Skeletal muscle satellite cell (primary cell): Measurements from ENCODE around the gene ATP2A1.
"Not testable (repeated sequence)": the region's sequence is repeated elsewhere in the genome, so short reads cannot be mapped to it uniquely, and the experiment has no call there.

Experiments used
- H3K27me3 ChIP-seq: 2 replicates; pipeline ENCODE4 v1.7.0; 2013; ENCODE audit warnings: low read length; ENCODE audit not compliant: control insufficient read depth, insufficient read depth
- H3K36me3 ChIP-seq: 2 replicates; pipeline ENCODE4 v1.7.0; 2013; ENCODE audit warnings: mild to moderate bottlenecking, control low read depth, low read length; ENCODE audit not compliant: insufficient read depth
- H3K4me1 ChIP-seq: 2 replicates; pipeline ENCODE4 v1.7.0; 2013; ENCODE audit warnings: low read length; ENCODE audit not compliant: control insufficient read depth, insufficient read depth
- H3K4me2 ChIP-seq: 2 replicates; pipeline ENCODE4 v1.7.0; 2013; ENCODE audit warnings: mild to moderate bottlenecking, low read length
- H3K4me3 ChIP-seq: 2 replicates; pipeline ENCODE4 v1.7.0; 2013; ENCODE audit warnings: low read length
- H3K9ac ChIP-seq: 2 replicates; pipeline ENCODE4 v1.7.0; 2013; ENCODE audit warnings: mild to moderate bottlenecking, low read depth, low read length, moderate library complexity
- H3K9me3 ChIP-seq: replicated peaks from 2 replicates; pipeline ENCODE4 v1.7.0; 2013; ENCODE audit warnings: mild to moderate bottlenecking, control low read depth, low read length

Gene ATP2A1

DNA sequence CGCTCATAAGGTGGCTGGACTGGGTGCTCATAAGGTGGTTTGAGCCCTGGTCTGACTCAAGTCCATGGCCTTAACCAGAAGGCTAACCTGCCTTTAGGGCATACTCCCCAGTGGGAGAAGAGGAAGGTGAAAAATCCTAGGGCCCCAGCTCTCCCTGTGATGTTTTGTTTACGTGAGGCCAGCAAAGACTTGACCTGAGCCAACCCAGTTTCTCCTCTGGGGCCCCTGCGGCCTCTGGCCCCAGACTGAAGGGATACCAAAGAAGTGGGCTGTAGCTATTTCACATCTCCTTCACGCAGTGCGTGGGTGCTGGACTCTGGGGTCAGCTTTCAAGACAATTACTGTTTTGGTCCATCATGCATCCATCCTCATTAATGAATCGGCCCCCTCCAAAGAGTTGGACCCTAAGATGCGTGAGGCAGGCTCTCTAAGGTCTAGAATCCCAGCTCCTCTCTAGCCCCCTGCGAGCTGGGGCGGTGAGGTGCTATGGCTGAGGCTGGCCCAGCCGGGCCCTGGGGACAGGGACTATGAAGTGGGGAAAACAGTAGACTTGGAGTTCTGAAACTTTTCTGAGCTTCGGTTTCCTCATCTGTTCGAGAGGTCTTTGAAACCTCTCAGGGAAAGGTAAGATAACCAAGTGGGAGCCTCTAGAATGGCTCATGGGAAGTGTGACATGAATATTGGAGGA is 13.1 kb upstream of the ATP2A1 start:
- Histone ChIP-seq H3K4me2 (peak overlapping the region; percentile 99), H3K9ac (peak overlapping the region; percentile 100), H3K4me3 (peak overlapping the region; percentile 100), H3K4me1 (peaks cover 15% of the 10 kb centered on the region), H3K36me3 (peaks cover 33% of the 10 kb centered on the region), H3K27me3 (no peaks in the 10 kb centered on the region), H3K9me3 (no peaks in the 10 kb centered on the region)

DNA sequence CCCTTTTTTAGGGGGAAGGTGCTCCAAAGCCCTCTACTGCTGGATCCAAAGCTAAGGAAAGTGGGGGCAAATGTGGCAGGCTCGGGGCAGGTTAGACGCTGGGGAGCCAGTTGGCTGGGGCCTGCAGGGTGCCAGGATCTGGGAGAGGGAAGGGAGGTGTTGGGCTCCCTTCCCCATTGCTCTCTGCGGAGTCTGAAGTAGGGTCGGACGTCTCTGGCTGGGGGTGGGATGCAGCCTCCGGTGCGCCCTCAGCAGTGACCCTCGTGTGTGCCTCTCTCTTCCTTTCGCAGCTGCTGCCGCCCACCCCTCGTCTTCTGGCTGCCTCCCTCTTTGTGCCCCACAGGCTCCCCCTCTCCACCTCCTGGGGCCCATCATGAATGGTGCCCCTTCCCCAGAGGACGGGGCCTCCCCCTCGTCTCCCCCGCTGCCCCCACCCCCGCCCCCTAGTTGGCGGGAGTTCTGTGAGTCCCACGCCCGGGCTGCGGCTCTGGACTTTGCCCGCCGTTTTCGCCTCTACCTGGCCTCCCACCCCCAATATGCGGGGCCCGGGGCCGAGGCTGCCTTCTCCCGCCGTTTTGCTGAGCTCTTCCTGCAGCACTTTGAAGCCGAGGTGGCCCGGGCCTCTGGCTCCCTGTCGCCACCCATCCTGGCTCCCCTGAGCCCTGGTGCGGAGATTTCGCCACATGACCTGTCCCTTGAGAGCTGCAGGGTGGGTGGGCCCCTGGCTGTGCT is 12.4 kb upstream of the ATP2A1 start:
- no peaks in the 10 kb centered on the region for H3K27me3 ChIP-seq
- H3K4me1 ChIP-seq, result peaks cover 15% of the 10 kb centered on the region
- no peaks in the 10 kb centered on the region for H3K9me3 ChIP-seq
- no peak overlapping the region for H3K4me3 ChIP-seq
- peaks cover 39% of the 10 kb centered on the region for H3K36me3 ChIP-seq
- peak overlapping the region; percentile 99 for H3K4me2 ChIP-seq
- H3K9ac ChIP-seq, result peak overlapping the region; percentile 6

DNA sequence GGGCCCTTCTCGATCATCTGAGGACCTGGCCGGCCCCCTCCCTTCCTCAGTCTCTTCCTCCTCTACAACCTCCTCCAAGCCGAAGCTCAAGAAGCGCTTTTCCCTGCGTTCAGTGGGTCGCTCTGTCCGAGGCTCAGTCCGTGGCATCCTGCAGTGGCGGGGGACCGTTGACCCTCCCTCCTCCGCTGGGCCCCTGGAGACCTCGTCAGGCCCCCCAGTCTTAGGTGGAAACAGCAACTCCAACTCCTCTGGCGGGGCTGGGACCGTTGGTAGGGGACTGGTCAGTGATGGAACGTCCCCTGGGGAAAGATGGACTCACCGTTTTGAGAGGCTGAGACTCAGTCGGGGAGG is 11.9 kb upstream of the ATP2A1 start:
- Histone ChIP-seq H3K36me3 (peaks cover 45% of the 10 kb centered on the region), H3K9me3 (no peaks in the 10 kb centered on the region), H3K4me3 (no peak overlapping the region), H3K27me3 (no peaks in the 10 kb centered on the region), H3K4me2 (no peak overlapping the region), H3K9ac (no peak overlapping the region), H3K4me1 (peaks cover 15% of the 10 kb centered on the region)

DNA sequence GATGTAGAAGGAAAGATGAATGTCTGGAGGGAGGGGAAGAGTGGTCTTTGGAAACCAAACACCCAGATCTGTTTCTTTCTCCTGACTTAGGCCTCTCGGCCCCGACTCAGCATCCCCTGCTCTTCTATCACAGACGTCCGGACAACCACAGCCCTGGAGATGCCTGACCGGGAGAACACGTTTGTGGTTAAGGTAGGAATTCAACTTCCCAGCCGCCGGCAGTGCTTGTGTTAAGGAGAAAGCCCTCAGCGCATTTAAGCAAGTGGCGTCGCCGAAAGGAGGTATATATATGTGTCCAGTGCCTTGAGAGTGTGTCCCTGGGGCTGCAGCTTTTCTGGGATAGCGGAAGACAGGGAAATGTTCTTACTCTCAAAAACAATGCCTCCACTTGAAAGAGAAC is 11.0 kb upstream of the ATP2A1 start:
- Histone ChIP-seq H3K36me3 (peaks cover 47% of the 10 kb centered on the region), H3K9me3 (no peaks in the 10 kb centered on the region), H3K27me3 (no peaks in the 10 kb centered on the region), H3K4me3 (no peak overlapping the region), H3K9ac (no peak overlapping the region), H3K4me2 (no peak overlapping the region), H3K4me1 (peaks cover 11% of the 10 kb centered on the region)

DNA sequence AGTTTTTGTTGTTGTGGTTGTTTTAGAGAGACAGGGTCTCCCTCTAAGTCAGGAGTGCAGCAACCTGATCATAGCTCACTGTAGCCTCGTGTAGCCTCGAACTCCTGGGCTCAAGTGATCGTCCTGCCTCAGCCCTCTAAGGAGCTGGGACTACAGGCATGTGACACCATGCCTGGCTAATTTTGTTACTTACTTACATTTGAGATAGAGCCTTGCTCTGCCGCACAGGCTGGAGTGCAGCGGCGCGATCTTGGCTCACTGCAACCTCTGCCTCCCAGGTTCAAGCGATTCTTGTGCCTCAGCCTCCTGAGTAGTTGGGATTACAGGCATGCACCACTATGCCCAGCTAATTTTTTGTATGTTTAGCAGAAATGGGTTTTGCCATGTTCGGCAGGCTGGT is 10.6 kb upstream of the ATP2A1 start:
- not testable (repeated sequence) for H3K9me3 ChIP-seq, H3K9ac ChIP-seq, H3K4me1 ChIP-seq, H3K27me3 ChIP-seq, H3K4me3 ChIP-seq, H3K4me2 ChIP-seq
- H3K36me3 ChIP-seq, result peaks cover 50% of the 10 kb centered on the region

DNA sequence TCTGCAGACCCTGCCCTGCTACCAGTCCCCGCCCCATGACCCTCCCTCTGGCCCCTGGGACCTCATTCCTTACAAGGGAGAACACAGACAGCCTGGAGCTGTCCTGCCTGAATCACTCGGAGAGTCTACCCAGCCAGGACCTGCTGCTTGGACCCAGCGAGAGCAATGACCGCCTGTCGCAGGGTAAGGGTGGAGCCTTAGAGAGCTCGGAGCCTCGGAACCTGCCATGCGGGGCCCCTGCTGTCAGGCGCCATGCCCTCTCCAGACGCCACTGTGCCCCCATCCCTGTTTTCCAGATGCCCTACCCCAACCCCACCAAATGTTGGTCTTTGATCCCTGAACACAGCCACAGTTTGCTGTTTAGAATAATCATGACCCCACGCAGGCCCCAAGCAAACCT is 9.1 kb upstream of the ATP2A1 start:
- no peak overlapping the region for H3K9ac ChIP-seq
- H3K4me3 ChIP-seq, result no peak overlapping the region
- H3K36me3 ChIP-seq, result peaks cover 64% of the 10 kb centered on the region
- peaks cover 9% of the 10 kb centered on the region for H3K4me1 ChIP-seq
- H3K9me3 ChIP-seq, result no peaks in the 10 kb centered on the region
- H3K4me2 ChIP-seq, result no peak overlapping the region
- no peaks in the 10 kb centered on the region for H3K27me3 ChIP-seq

DNA sequence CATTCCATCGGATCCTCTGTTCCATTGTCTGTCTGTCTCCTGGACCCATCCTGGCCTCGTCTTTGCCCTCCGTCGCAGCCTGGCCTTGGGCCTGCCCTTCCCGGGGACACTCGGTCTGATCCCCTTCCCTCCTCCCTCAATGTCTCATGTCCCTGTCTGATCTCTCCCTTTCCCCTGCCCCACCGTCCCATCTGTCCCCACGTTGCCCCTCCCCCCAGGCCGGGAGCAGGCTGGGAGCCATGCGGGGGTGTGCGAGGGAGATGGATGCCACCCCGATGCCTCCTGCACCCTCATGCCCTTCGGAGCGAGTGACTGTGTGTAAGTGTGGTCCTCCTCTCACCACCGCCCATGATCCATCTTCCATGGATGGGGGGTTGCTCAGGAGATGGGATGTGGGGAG is 5.3 kb upstream of the ATP2A1 start:
- peaks cover 46% of the 10 kb centered on the region for H3K36me3 ChIP-seq
- peaks cover 29% of the 10 kb centered on the region for H3K4me1 ChIP-seq
- H3K4me2 ChIP-seq, result no peak overlapping the region
- H3K27me3 ChIP-seq, result no peaks in the 10 kb centered on the region
- no peaks in the 10 kb centered on the region for H3K9me3 ChIP-seq
- H3K9ac ChIP-seq, result no peak overlapping the region
- no peak overlapping the region for H3K4me3 ChIP-seq

DNA sequence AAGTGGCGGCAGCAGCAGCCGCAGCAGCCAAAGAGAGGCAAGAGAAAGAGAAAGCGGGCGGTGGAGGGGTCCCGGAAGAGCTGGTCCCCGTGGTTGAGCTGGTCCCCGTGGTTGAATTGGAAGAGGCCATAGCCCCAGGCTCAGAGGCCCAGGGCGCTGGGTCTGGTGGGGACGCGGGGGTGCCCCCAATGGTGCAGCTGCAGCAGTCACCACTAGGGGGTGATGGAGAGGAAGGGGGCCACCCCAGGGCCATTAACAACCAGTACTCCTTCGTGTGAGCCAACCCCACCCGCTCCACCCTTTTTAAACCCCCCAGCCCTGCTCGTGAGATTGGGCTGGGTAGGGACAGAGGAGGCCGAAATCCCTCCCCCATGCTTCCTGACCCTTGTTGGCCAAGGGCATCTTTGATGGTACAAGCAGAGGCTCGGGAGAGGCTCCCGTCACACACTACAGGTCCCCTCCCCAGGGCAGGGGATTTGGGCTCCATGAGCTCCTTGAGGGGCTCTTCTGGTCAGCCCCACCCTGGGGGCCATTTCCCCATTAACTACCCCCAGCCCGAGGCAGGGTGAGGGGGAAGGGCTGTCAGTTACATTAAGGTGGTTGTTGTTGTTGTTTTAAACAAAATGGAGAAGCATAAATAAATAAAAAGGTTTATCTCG is 4.6 kb upstream of the ATP2A1 start:
- Histone ChIP-seq H3K36me3 (peaks cover 45% of the 10 kb centered on the region), H3K4me2 (no peak overlapping the region), H3K9ac (no peak overlapping the region), H3K27me3 (no peaks in the 10 kb centered on the region), H3K9me3 (no peaks in the 10 kb centered on the region), H3K4me1 (peaks cover 30% of the 10 kb centered on the region), H3K4me3 (no peak overlapping the region)

DNA sequence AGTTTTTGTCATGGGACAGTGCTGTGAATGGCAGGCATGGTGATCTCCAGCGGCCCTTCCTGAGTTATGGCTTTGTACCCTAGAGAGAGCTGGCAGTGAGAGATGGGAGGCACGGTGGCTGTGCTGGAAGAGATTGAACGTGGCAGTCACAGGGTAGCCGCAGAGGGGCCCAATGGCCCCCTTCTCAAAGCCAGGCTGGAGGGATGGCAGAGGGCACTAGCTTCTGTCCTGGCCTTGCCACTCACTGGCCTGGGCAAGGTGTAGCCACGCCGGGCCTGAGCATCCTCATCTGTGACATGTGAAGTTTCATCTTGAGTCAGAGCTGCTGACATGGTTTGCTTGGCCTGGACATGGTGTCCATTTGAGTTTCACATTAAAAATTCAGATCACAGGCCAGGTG is 3.9 kb upstream of the ATP2A1 start:
- Histone ChIP-seq H3K4me2 (no peak overlapping the region), H3K27me3 (no peaks in the 10 kb centered on the region), H3K9me3 (no peaks in the 10 kb centered on the region), H3K9ac (no peak overlapping the region), H3K36me3 (peaks cover 38% of the 10 kb centered on the region), H3K4me1 (peaks cover 38% of the 10 kb centered on the region), H3K4me3 (no peak overlapping the region)

DNA sequence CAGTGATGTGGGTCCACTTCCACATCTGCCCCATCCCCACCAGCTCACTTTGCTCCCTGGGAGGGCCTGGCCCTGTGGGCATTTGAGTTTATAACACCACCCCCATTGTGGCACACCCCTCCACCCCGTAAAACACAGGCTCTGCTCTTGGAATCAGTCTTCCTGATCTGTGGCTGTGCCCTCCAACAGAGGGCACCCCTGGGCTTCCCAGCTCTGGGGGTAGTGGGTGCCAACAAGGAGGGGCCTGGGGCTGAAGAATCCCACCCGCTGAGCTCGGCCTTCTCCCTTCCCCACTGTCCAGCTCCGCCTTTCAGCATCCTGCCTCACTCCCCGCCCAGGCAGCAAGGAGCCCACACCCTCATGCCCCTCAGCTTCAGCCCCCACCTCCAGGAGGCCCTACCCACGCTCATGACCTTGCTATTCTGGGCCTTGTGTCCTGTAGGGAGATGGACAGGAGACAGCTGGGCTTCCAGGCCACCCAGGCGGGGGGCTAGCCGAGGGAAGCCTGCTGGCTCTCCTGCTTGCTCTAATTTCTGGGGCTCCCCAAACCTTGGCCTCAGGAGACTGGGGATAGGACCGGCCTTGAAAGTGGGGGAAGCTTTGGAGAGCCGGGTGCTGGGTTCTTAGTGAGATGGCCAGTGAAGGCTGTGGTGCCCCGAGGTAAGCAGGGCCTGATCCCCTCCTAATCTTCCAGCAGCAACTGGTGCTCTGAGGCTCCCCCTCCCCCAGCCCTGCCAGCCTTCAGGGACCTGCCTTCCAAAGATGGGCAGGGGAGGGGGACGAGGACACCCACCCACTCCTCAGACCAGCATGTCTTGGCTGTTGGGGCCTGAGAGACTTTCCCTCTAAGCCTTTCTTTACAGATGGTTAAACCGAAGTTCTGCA is 2.9 kb upstream of the ATP2A1 start:
- Histone ChIP-seq H3K36me3 (peaks cover 28% of the 10 kb centered on the region), H3K27me3 (no peaks in the 10 kb centered on the region), H3K4me2 (peak overlapping the region; percentile 27), H3K4me1 (peaks cover 44% of the 10 kb centered on the region), H3K4me3 (peak overlapping the region; percentile 1), H3K9me3 (no peaks in the 10 kb centered on the region), H3K9ac (peak overlapping the region; percentile 59)

DNA sequence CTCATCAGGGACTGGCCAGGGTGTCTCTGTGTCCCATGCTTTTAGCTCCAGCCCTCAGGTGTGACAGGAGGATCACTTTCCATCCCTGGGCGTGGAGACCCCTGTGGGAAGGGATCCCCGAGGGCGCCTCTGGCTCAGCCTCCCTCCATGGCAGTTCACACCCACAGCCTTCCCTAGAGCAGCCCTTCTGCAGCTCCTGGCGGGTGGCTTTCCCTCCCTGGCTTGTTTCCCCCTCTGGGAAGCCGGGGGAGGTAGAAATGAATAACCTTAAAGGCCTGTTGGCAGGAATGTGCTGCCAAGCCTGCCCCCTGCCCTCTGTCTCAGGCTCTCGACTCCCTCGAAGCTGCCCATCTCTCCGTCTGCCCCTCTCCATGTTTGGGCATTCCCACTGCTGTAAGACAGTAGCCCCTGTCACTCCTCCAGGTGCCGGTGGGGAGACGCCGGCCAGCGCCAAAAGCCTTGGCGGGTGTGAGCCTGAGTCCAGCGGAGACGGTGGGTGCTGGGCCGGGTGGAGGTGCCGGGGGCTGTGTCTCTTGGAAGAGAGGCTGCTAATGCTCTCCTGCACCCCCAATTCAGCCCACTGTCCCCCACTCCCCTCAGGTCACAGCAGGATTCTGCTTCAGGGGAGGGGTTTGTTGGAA is 2.1 kb upstream of the ATP2A1 start:
- H3K9ac ChIP-seq, result peak overlapping the region; percentile 59
- no peaks in the 10 kb centered on the region for H3K9me3 ChIP-seq
- H3K27me3 ChIP-seq, result no peaks in the 10 kb centered on the region
- H3K4me1 ChIP-seq, result peaks cover 46% of the 10 kb centered on the region
- no peak overlapping the region for H3K4me3 ChIP-seq
- peaks cover 22% of the 10 kb centered on the region for H3K36me3 ChIP-seq
- H3K4me2 ChIP-seq, result no peak overlapping the region
